Skeletal muscle satellite cell (primary cell): Measurements from ENCODE around the gene SSPN.

Experiments
- H3K27me3 ChIP-seq: 2 replicates; pipeline ENCODE4 v1.7.0; 2013; ENCODE audit warnings: low read length; ENCODE audit not compliant: control insufficient read depth, insufficient read depth
- H3K36me3 ChIP-seq: 2 replicates; pipeline ENCODE4 v1.7.0; 2013; ENCODE audit warnings: mild to moderate bottlenecking, control low read depth, low read length; ENCODE audit not compliant: insufficient read depth
- H3K4me1 ChIP-seq: 2 replicates; pipeline ENCODE4 v1.7.0; 2013; ENCODE audit warnings: low read length; ENCODE audit not compliant: control insufficient read depth, insufficient read depth
- H3K4me2 ChIP-seq: 2 replicates; pipeline ENCODE4 v1.7.0; 2013; ENCODE audit warnings: mild to moderate bottlenecking, low read length
- H3K4me3 ChIP-seq: 2 replicates; pipeline ENCODE4 v1.7.0; 2013; ENCODE audit warnings: low read length
- H3K9ac ChIP-seq: 2 replicates; pipeline ENCODE4 v1.7.0; 2013; ENCODE audit warnings: mild to moderate bottlenecking, low read depth, low read length, moderate library complexity
- H3K9me3 ChIP-seq: replicated peaks from 2 replicates; pipeline ENCODE4 v1.7.0; 2013; ENCODE audit warnings: mild to moderate bottlenecking, control low read depth, low read length

The SSPN gene

DNA sequence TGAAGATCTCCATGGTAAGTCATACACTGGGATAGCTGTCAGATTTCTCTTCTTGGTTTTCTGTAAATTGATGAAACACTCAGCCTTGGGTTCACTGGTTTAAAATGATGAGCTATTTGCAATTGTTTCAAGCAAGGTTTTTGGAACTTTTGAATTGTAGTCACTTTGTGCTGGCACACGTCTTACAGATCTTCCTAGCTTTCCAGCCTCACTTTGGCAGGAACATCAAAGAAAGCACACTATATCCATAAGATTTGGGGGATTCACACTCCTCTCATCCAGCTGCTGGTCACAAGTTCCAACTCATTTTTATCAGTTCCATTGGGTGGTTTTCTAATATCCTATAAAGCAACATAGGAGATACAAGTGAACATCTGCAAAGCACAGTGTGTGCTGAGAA, 16.0 kb downstream of the SSPN start:
- Histone ChIP-seq H3K9me3 (no peaks in the 10 kb centered on the region), H3K4me2 (no peak overlapping the region), H3K9ac (no peak overlapping the region), H3K4me3 (no peak overlapping the region), H3K4me1 (peaks cover 12% of the 10 kb centered on the region), H3K27me3 (no peaks in the 10 kb centered on the region), H3K36me3 (no peaks in the 10 kb centered on the region)

- no peaks in the 10 kb centered on the region for H3K9me3 ChIP-seq
- H3K27me3 ChIP-seq = no peaks in the 10 kb centered on the region
- peak overlapping the region; percentile 45 for H3K4me2 ChIP-seq
- no peak overlapping the region for H3K4me3 ChIP-seq
- no peak overlapping the region for H3K9ac ChIP-seq
- peaks cover 12% of the 10 kb centered on the region for H3K4me1 ChIP-seq
- no peaks in the 10 kb centered on the region for H3K36me3 ChIP-seq
These were observed 17.0 kb downstream of the SSPN start for GRCh38 chr12:26212396-26212795.

DNA sequence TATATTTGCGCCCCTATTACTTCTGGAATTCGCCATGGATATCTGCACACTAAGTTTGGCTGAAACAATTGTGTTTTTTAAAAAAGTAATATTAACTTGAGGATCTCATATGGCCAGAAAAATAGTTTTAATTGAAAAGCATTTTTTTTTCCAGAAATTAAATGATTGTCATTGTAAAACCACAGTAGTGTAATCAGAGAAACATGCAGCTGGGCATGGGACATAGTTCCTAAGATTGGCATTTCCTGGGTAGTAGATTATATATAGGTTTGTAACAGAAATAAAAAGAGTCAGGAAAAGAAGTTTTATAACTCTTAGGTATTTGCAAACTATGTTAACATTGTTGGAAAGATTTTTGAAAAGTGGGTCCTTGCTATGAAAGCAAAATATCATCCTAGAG, 17.6 kb downstream of the SSPN start:
- no peak overlapping the region for H3K4me3 ChIP-seq
- H3K36me3 ChIP-seq = no peaks in the 10 kb centered on the region
- no peaks in the 10 kb centered on the region for H3K27me3 ChIP-seq
- H3K4me1 ChIP-seq = peaks cover 12% of the 10 kb centered on the region
- H3K4me2 ChIP-seq = peak overlapping the region; percentile 45
- no peaks in the 10 kb centered on the region for H3K9me3 ChIP-seq
- H3K9ac ChIP-seq = no peak overlapping the region

DNA sequence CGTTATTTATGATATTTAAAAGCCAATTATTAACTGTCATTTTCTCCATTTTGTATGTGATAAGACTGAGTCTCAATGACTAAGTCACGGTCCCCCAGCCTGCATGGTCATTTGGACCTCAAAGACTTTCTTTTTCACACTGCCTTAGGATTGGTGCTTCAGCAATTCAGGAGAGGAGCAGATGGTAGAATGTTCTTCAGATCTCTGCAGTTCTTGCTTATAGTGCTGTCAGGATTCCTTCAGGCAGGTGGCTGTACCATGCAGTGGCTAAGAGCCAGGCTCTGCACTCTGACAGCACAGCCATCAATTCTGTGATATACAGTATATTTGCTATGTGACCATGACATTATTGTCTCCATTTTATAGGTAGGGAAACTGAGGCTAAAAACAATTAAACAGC, 18.7 kb downstream of the SSPN start:
- Histone ChIP-seq H3K9me3 (no peaks in the 10 kb centered on the region), H3K36me3 (no peaks in the 10 kb centered on the region), H3K4me1 (peaks cover 12% of the 10 kb centered on the region), H3K4me3 (no peak overlapping the region), H3K27me3 (no peaks in the 10 kb centered on the region), H3K4me2 (no peak overlapping the region), H3K9ac (no peak overlapping the region)

DNA sequence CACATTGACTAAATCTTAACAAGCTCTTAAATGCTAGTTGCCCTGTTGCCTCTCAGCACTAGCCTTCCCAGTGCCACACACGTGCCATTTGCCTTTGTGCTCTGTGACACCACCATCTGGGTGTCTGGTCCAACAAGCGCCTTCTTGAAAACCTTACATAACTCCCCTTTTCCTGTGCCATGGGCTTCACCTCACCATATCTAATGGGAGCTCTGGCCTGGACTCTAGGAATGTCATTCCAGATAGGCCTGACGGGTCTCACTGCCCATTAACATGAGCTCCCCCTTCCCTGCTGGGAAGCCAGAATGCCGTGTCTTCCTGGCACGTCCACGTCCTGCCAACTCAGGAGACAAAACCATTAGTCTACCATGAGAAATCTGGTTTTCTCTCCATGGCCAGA, 24.4 kb downstream of the SSPN start:
- Histone ChIP-seq H3K4me1 (no peaks in the 10 kb centered on the region), H3K4me3 (no peak overlapping the region), H3K9ac (no peak overlapping the region), H3K27me3 (no peaks in the 10 kb centered on the region), H3K9me3 (no peaks in the 10 kb centered on the region), H3K36me3 (no peaks in the 10 kb centered on the region), H3K4me2 (no peak overlapping the region)

GRCh38 chr12:26224657-26225056, 29.3 kb downstream of the SSPN start:
- H3K4me3 ChIP-seq = no peak overlapping the region
- peaks cover 12% of the 10 kb centered on the region for H3K4me1 ChIP-seq

GRCh38 chr12:26226122-26226521, 30.7 kb downstream of the SSPN start:
- no peaks in the 10 kb centered on the region for H3K27me3 ChIP-seq
- no peaks in the 10 kb centered on the region for H3K9me3 ChIP-seq
- no peaks in the 10 kb centered on the region for H3K36me3 ChIP-seq
- H3K4me3 ChIP-seq = peak overlapping the region; percentile 73
- H3K4me1 ChIP-seq = peaks cover 12% of the 10 kb centered on the region
- peak overlapping the region; percentile 99 for H3K4me2 ChIP-seq
- H3K9ac ChIP-seq = no peak overlapping the region

More at GRCh38 chr12:26224657-26225056, 29.3 kb downstream of the SSPN start:
- H3K9me3 ChIP-seq = no peaks in the 10 kb centered on the region
- no peaks in the 10 kb centered on the region for H3K36me3 ChIP-seq
- H3K4me2 ChIP-seq = no peak overlapping the region
- no peaks in the 10 kb centered on the region for H3K27me3 ChIP-seq
- H3K9ac ChIP-seq = no peak overlapping the region

DNA sequence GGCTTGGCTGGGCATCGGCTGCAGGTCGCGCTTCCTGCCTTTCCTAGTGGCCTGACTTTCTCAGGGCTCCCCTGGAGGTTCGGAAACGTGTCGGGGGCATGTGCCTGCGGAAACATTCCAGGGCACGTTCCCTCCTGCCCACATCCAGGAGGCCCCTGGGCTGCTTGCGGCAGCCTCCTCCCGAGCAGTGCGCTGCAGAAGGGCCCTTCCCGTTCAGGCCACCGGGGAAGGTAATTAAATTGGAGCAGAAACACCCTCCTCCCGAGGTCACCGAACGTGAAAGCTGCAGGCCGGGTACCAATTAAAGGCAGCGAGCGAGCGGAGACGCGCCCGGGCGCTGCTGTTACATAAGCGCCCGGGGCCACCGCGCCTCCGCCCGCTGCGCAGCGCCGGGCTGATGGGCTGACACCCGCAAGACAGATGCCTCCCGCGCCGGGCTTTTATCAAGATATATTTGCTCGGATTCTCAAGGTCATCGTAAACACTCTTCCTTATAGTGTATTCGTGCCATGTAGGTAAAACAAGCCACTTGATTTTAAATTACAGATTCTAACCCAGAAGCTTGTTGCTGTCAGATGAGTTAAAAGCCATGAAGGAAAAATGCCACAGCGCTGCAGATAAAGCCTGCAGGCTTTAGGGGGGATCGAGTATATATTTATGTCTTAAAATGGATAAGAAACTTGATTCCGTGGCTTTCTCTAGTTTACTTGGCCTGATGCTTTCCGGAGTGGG, 31.4 kb downstream of the SSPN start:
- H3K36me3 ChIP-seq = no peaks in the 10 kb centered on the region
- peak overlapping the region; percentile 73 for H3K4me3 ChIP-seq
- peaks cover 12% of the 10 kb centered on the region for H3K4me1 ChIP-seq
- peak overlapping the region; percentile 99 for H3K4me2 ChIP-seq
- H3K27me3 ChIP-seq = no peaks in the 10 kb centered on the region
- H3K9me3 ChIP-seq = no peaks in the 10 kb centered on the region
- peak overlapping the region; percentile 55 for H3K9ac ChIP-seq

- H3K9me3 ChIP-seq = no peaks in the 10 kb centered on the region
- peak overlapping the region; percentile 99 for H3K4me2 ChIP-seq
- H3K4me1 ChIP-seq = peaks cover 17% of the 10 kb centered on the region
- H3K4me3 ChIP-seq = no peak overlapping the region
- no peak overlapping the region for H3K9ac ChIP-seq
- H3K36me3 ChIP-seq = no peaks in the 10 kb centered on the region
- no peaks in the 10 kb centered on the region for H3K27me3 ChIP-seq
These were observed 32.0 kb downstream of the SSPN start for GRCh38 chr12:26227361-26227745.

DNA sequence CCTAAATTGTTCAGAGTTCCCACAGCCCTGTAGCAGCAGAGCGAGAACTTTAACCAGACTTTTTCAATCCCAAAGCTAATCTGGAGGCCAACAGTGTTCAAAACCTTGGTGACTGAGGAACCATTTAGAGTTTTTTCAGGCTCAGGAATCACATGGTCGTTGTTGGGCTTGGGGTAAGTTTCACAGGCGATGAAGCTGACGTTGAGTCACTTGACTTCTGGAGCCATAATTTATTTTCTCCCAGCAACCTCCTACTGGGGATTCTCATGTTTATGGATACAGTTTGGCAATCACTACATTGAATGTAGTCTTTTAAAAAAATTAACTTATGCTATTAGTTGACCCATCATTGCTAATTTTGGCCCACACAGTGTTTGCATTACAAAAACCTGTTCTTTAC, 34.5 kb downstream of the SSPN start:
- Histone ChIP-seq H3K9ac (no peak overlapping the region), H3K27me3 (no peaks in the 10 kb centered on the region), H3K9me3 (no peaks in the 10 kb centered on the region), H3K4me1 (peaks cover 17% of the 10 kb centered on the region), H3K36me3 (no peaks in the 10 kb centered on the region), H3K4me3 (no peak overlapping the region), H3K4me2 (no peak overlapping the region)

- no peak overlapping the region for H3K4me3 ChIP-seq
- H3K9ac ChIP-seq = no peak overlapping the region
- H3K4me2 ChIP-seq = no peak overlapping the region
These were observed 36.1 kb downstream of the SSPN start for GRCh38 chr12:26231470-26231869.

DNA sequence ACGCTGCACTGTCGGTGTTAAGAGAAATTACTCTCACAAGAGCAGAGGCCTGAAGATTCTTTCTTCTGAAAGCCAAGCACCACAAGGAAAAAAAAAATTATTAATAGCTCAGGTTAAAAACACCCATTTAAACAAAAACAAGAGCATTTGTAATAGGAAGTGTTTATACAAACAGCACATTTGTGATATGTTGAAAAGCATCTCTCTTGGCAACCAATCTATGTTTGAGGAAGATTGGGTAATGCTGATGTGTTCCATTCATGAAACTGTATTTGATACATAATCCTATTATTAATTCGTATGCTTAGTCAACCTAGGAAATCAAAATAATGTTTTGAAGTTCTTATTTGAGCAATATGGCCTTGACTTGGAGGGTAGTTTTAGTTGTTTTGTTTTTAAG, 36.5 kb downstream of the SSPN start:
- Histone ChIP-seq H3K9me3 (no peaks in the 10 kb centered on the region), H3K27me3 (no peaks in the 10 kb centered on the region), H3K9ac (no peak overlapping the region), H3K4me2 (no peak overlapping the region), H3K4me3 (no peak overlapping the region), H3K4me1 (peaks cover 8% of the 10 kb centered on the region), H3K36me3 (no peaks in the 10 kb centered on the region)

More at GRCh38 chr12:26231470-26231869, 36.1 kb downstream of the SSPN start:
- Histone ChIP-seq H3K36me3 (no peaks in the 10 kb centered on the region), H3K27me3 (no peaks in the 10 kb centered on the region), H3K4me1 (peaks cover 12% of the 10 kb centered on the region), H3K9me3 (no peaks in the 10 kb centered on the region)
